A673 (cell line): ENCODE data around the gene TMBIM6. TPM values are rescaled to one million over a fixed set of nuclear protein-coding genes. Genes with fewer than 3 reads are reported as not detected.

Experiments used
- BruUV-seq: library from RNA; stranded (reverse); fragments of 400-500 nt; replicated peaks from 2 replicates; lab custom pipeline; 2021; lab: Mats Ljungman, UMichigan
- CTCF ChIA-PET: fragments of 300-600 bp; sonication (Branson Sonifier 250); formaldehyde crosslinking; loops from one replicate; lab custom pipeline; 2022; ENCODE audit warnings: antibody characterized with exemption; lab: Charles Lee
- POLR2A ChIA-PET: fragments of 300-600 bp; sonication (Branson Sonifier 250); formaldehyde crosslinking; loops from one replicate; lab custom pipeline; 2022; ENCODE audit warnings: antibody characterized with exemption; ENCODE audit not compliant: low non-redundant PET; lab: Charles Lee
- DNase-seq: peaks from one replicate; pipeline ENCODE4 v3.0.0-alpha.2; 2015; ENCODE audit warnings: low spot score
- H3K27ac ChIP-seq: fragments of 200-600 bp; sonication (generic); 2 replicates; pipeline ENCODE4 v1.5.1; 2016; ENCODE audit warnings: mixed run types, low read depth, mild to moderate bottlenecking, mixed read lengths, antibody characterized with exemption, low read length; ENCODE audit not compliant: poor library complexity, severe bottlenecking
- H3K27me3 ChIP-seq: fragments of 200-600 bp; sonication (generic); replicated peaks from 2 replicates; pipeline ENCODE4 v1.6.1; 2017; ENCODE audit warnings: mixed run types, low read depth, mild to moderate bottlenecking, mixed read lengths, antibody characterized with exemption, low read length; ENCODE audit not compliant: insufficient read depth, poor library complexity
- H3K36me3 ChIP-seq: fragments of 200-600 bp; sonication (generic); 2 replicates; pipeline ENCODE4 v1.6.1; 2016; ENCODE audit warnings: mixed run types, mild to moderate bottlenecking, mixed read lengths, antibody characterized with exemption, low read length; ENCODE audit not compliant: insufficient read depth, poor library complexity, severe bottlenecking
- H3K4me1 ChIP-seq: fragments of 200-600 bp; sonication (generic); 2 replicates; pipeline ENCODE4 v1.6.1; 2017; ENCODE audit warnings: mixed run types, mild to moderate bottlenecking, mixed read lengths, antibody characterized with exemption, low read length; ENCODE audit not compliant: insufficient read depth, poor library complexity, severe bottlenecking
- H3K4me3 ChIP-seq: fragments of 200-600 bp; sonication (generic); 2 replicates; pipeline ENCODE4 v1.5.1; 2016; ENCODE audit warnings: low read depth, mixed run types, mild to moderate bottlenecking, mixed read lengths, low read length; ENCODE audit not compliant: poor library complexity, severe bottlenecking
- H3K9me3 ChIP-seq: fragments of 200-600 bp; sonication (generic); 2 replicates; pipeline ENCODE4 v1.6.1; 2016; ENCODE audit warnings: mixed run types, low read depth, mild to moderate bottlenecking, mixed read lengths, antibody characterized with exemption, low read length; ENCODE audit not compliant: poor library complexity, severe bottlenecking
- CTCF ChIP-seq: fragments of 300-800, 200-600 bp; sonication (generic); conservative IDR thresholded peaks from 2 replicates; pipeline ENCODE4 v1.5.1; 2017; ENCODE audit warnings: low read depth, mild to moderate bottlenecking, antibody characterized with exemption, low read length, moderate library complexity, mixed read lengths
- EZH2 ChIP-seq: fragments of 200-600 bp; sonication (generic); IDR thresholded peaks from 2 replicates; pipeline ENCODE4 v1.6.1; 2017; ENCODE audit warnings: borderline replicate concordance, low read depth, mild to moderate bottlenecking, mixed read lengths, antibody characterized with exemption, low read length; ENCODE audit not compliant: poor library complexity, severe bottlenecking
- intact Hi-C: fragments of 100-400 bp; cut with micrococcal nuclease; formaldehyde crosslinking; loops from one replicate; pipeline ENCODE4 v1.10.0; 2022; ENCODE audit not compliant: unreplicated experiment
- total RNA-seq: library from RNA; stranded (reverse); gene quantifications from 2 replicates; pipeline ENCODE4 v1.2.3, GENCODE V29; 2021

The TMBIM6 gene
- total RNA-seq, 1 experiment from 2014 or later = 454 TPM

- BruUV-seq = no TSS peak
- no peak for TF ChIP-seq EZH2
- no peak for TF ChIP-seq CTCF
- intact Hi-C loops = no loop called here
- H3K9me3 ChIP-seq = no peaks in the 10 kb centered on the region
- DNase-seq = no peak
- CTCF ChIA-PET = no interaction called here
- no peaks in the 10 kb centered on the region for H3K36me3 ChIP-seq
- H3K4me3 ChIP-seq = no peak overlapping the region
- POLR2A ChIA-PET = no interaction called here
- no peak overlapping the region for H3K27ac ChIP-seq
- no peaks in the 10 kb centered on the region for H3K4me1 ChIP-seq
- no peaks in the 10 kb centered on the region for H3K27me3 ChIP-seq
Observed at GRCh38 chr12:49792181-49792970, 51.0 kb downstream of the TMBIM6 start.

GRCh38 chr12:49792976-49793580 is 51.7 kb downstream of the TMBIM6 start:
- Histone ChIP-seq H3K4me1 (no peaks in the 10 kb centered on the region), H3K4me3 (no peak overlapping the region), H3K9me3 (no peaks in the 10 kb centered on the region), H3K27me3 (no peaks in the 10 kb centered on the region), H3K27ac (no peak overlapping the region), H3K36me3 (peaks cover 3% of the 10 kb centered on the region)
- intact Hi-C loops = no loop called here
- no peak for DNase-seq
- no TSS peak for BruUV-seq
- CTCF ChIA-PET = no interaction called here
- POLR2A ChIA-PET = no interaction called here
- TF ChIP-seq EZH2 (no peak), CTCF (no peak)

GRCh38 chr12:49793620-49794019 is 52.3 kb downstream of the TMBIM6 start:
- no peaks in the 10 kb centered on the region for H3K27me3 ChIP-seq
- POLR2A ChIA-PET = no interaction called here
- DNase-seq = no peak
- H3K4me3 ChIP-seq = no peak overlapping the region
- no peaks in the 10 kb centered on the region for H3K4me1 ChIP-seq
- intact Hi-C loops = no loop called here
- CTCF ChIA-PET = no interaction called here
- no TSS peak for BruUV-seq
- H3K36me3 ChIP-seq = peaks cover 3% of the 10 kb centered on the region
- no peak for TF ChIP-seq CTCF
- no peak for TF ChIP-seq EZH2
- H3K9me3 ChIP-seq = no peaks in the 10 kb centered on the region
- H3K27ac ChIP-seq = no peak overlapping the region
